Adipose tissue (tissue), 3 donors: Measurements from ENCODE around the gene FBLN2. TPM values are rescaled to one million over a fixed set of nuclear protein-coding genes. Genes with fewer than 3 reads are reported as not detected.
"Not testable (repeated sequence)": the region's sequence is repeated elsewhere in the genome, so short reads cannot be mapped to it uniquely, and the experiment has no call there.

ENCODE experiments used
- H3K27ac ChIP-seq: one replicate; pipeline ENCODE4 v1.5.1; 2013; ENCODE audit warnings: low read depth, low read length
- WGBS, 3 donors: extraction: QIAGEN DNeasy Blood & Tissue Kit; methylation state at CpG; one replicate each; pipeline ENCODE4 v1.1.7; 2013; 5-methylcytosine and 5-hydroxymethylcytosine counted together
- polyA plus RNA-seq, 3 donors: library from polyadenylated mRNA; stranded (reverse); fragments of 200-250 nt; gene quantifications; one replicate each; pipeline ENCODE4 v1.2.3, GENCODE V29; 2013
- donor health status: healthy with polysubstance abuse.
- donor health status: Bipolar disorder and iron deficiency.
- donor health status: healthy.

Gene FBLN2
- polyA plus RNA-seq, result 100 to 1,000 TPM in 1 of 3 donors, 10 to 100 TPM in 2; 10.2 to 147 (median 91.1) TPM

DNA sequence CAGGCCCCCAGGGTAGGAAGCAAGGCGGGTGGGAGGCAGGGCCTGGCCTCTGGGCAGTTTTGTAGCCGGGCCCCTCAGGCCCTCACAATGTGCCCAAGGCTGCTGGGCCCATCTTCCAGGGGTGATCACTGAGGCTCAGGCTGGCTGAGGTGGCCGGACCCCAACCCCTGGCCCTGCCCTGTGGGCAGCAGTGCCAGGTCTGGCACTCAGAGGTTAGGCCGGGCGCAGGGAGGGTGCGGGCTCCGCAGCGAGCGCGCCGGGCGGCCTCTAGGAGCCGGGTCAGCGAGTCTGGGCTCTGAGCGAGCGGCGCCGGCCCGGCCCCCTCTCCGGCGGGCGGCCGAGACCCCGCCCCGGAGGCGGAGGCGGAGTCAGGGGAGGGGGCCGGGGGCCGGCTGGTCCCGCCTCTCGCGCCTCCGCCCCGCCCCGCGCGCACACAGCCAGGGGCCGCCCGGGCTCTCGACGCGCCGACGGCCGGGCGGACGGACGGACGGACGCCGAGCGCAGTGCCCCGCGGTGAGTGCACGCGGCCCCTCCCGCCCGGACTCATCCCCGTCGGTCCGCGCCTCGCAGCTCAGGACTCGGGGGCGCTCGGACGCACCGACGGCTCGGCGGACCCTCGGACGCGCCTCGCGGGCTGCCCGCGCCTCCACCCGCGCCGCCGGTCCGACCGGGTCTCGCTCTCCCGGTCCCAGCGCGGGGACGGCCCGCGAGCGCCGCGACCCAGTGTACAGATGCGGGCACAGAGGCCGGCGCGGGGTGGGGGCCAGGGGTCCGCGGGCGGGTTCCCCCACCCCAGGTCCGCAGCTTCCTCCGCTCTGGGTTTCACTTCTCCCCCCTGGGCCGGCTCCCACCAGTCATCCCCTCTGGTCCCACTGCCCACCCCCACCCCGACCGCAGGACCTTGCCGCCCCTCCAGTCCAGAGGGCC, at the start of gene FBLN2:
FBLN2 (plus strand) TSS at position 430 of the 927 bp plus-strand sequence. CDS start 21,231 bp downstream, outside the sequence.
- H3K27ac ChIP-seq, result no peak within 1 kb of the TSS
- 6 to 9% (median 8%) methylated on average over 43 to 106 of the region's 107 CpGs for WGBS, 3 donors

DNA sequence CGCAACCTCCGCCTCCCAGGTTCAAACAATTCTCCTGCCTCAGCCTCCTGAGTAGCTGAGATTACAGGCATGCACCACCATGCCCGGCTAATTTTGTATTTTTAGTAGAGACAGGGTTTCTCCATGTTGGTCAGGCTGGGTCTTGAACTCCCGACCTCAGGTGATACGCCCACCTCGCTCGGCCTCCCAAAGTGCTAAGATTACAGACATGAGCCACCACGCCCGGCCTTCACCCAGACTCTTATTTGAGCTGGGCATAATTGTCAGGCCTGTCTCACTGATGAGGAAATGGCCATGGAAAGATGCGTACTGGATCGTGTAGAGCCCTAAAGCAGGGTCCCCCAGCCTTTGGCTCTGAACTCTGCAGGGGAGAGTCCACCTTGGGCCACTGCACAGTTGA, 49.7 kb upstream of the FBLN2 start:
- H3K27ac ChIP-seq, result not testable (repeated sequence)
- WGBS, 3 donors, result 95 to 97% (median 97%) methylated on average over 11 of the region's 11 CpGs

GRCh38 chr3:13500133-13500885, 48.6 kb upstream of the FBLN2 start:
- H3K27ac ChIP-seq, result no peak overlapping the region
- 84 to 85% (median 84%) methylated on average over 15 of the region's 15 CpGs for WGBS, 3 donors

DNA sequence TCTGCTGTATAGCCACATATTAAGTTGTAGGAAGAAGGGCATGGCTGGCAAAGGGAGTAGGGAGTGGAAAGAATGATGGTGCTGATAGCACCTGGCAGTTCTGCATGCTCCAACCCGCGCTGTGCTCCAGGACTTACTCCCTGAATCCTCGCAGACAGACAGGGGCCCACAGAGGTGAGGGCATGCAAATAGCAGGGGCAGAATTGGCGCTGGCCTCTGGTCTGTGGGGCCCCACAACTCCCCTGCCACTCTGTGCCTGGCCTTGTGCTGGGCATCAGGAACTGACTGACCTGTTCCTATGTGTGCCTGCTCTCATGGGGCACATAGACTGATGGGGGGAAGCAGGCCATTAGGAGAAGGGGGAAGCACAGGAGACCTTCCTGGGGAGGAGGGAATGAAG, 47.9 kb upstream of the FBLN2 start:
- H3K27ac ChIP-seq, result no peak overlapping the region
- 90 to 94% (median 92%) methylated on average over 4 of the region's 4 CpGs for WGBS, 3 donors

- 92 to 98% (median 94%) methylated on average over 4 of the region's 4 CpGs for WGBS, 3 donors
- no peak overlapping the region for H3K27ac ChIP-seq
These were observed 47.4 kb upstream of the FBLN2 start for GRCh38 chr3:13501521-13501920.

- no peak overlapping the region for H3K27ac ChIP-seq
- WGBS, 3 donors, result 92 to 93% (median 92%) methylated on average over 18 of the region's 18 CpGs
These were observed 46.8 kb upstream of the FBLN2 start for GRCh38 chr3:13501958-13502790.

DNA sequence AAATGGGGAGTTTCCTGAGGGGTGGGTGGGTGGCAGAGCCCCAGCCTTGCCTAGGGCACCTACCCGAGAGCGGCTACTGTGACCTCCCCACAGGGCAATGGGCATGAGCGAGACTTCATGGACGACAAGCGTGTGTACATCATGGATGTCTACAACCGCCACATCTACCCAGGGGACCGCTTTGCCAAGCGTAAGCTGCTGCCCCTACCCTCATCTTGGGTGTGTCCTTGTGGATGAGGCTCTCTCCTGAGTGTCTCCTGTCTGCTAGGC, 46.2 kb upstream of the FBLN2 start:
- no peak overlapping the region for H3K27ac ChIP-seq
- WGBS, 3 donors, result 96 to 99% (median 98%) methylated on average over 8 of the region's 8 CpGs

- WGBS, 3 donors, result 90 to 94% (median 91%) methylated on average over 22 to 23 of the region's 23 CpGs
- no peak overlapping the region for H3K27ac ChIP-seq
These were observed 44.6 kb upstream of the FBLN2 start for GRCh38 chr3:13504161-13504831.

DNA sequence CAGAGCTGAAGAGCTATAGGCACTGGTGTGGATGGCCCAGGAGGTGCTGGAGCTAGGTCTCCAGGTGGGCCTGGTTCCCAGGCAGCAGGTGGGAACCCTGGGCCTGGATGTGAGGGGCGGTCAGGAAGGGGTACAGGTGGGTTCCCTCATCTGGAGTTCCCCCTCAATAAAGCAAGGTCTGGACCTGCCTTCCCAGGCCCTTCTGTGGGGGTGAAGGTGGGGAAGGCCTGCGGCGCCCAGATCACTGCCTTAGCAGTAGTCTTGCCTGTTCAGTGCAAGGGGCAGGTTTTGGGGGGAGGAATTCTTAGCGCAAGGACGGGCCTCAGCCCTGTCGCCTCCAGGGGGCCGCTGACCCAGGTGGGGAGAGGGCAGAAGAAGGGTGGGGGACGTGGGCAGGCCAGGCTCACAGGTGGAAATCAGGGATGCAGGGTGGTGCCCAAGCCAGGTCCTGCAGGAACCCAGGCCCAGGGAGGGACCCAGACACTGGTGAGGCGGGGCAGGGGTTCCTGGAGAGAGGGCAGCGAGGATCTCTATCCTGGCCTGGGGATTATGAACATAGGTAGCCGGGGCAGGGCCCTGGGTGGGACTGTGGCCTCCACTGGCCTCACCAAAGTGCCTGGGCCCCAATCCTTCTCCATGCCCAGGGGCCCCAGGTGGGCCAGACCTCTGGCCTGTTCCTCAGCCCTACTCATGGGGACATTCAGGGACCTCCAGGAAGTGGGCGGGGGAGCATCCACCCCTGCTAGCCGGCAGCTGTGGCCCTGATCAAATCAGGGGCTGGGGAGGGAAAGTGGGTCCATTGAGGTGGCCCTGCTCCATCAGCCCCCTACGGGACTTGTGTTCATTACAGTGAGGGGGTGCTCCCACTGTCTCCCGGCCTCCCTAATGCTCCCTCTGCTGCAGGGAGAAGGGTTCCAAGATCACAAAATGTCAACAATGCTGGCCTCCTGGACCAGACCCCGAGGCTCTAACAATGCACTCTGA, 43.5 kb upstream of the FBLN2 start:
- no peak overlapping the region for H3K27ac ChIP-seq
- 90 to 95% (median 92%) methylated on average over 16 of the region's 16 CpGs for WGBS, 3 donors

DNA sequence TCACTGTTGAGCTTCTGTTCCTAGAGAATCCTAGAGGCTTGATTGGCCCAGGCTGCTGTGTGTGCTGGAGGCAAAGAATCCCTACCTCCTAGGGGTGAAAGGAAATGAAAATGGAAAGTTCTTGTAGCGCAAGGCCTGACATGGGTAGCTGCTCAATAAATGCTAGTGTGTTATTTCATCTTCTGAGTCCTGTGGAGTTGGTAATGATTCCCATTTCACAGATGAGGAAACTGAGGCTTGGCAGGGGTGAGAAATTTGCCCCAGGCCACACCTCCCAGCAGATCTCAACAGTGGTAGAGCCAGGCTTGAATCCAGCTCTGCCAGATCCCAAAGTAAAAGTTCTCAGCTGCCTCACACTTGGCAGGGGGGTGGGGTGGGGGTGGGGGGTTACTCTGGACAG, 42.7 kb upstream of the FBLN2 start:
- no peak overlapping the region for H3K27ac ChIP-seq
- WGBS, 3 donors, result 93 to 100% (median 98%) methylated on average over 1 of the region's 1 CpG

DNA sequence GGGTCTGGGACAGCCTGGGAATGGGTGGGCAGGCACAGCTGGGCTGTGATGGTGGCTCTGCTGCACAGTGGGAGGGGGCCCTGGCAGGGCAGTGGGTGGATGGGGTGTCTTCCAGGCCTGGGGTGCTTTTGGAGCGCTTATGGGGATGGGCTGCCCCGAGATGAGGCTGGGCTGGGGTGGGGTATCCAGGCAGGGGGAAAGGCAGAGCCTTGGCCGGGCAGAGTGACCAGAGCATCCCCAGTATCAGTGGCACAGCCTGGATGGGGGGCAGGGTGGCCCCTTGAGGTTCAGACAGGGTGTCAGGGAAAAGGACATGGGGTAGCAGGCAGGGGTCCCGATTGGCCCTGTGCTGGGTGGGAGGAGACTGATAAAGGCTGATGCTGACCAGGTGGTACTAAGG, 42.2 kb upstream of the FBLN2 start:
- 58 to 80% (median 77%) methylated on average over 4 of the region's 4 CpGs for WGBS, 3 donors
- no peak overlapping the region for H3K27ac ChIP-seq

DNA sequence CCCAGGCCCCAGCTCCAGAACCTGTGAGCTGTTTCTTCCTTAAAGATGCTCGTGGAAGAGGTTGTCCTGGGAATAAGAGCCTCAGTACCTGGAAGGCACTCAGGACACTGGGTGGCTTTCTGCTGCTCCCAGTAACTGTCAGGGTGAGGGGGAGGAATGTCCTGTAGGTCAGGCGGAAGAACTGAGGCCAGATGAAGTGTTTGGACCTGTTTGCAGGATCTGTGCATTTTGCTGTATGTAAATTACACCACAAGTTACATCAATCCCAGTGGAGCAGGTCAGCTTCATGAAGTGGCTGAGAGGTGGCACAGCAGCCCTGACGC, 41.7 kb upstream of the FBLN2 start:
- H3K27ac ChIP-seq, result no peak overlapping the region
- WGBS, 3 donors, result 70 to 78% (median 75%) methylated on average over 3 of the region's 3 CpGs

GRCh38 chr3:13507570-13508339, 41.2 kb upstream of the FBLN2 start:
- no peak overlapping the region for H3K27ac ChIP-seq
- WGBS, 3 donors, result 46 to 68% (median 48%) methylated on average over 19 to 20 of the region's 20 CpGs

- H3K27ac ChIP-seq, result no peak overlapping the region
- 92 to 95% (median 94%) methylated on average over 8 of the region's 8 CpGs for WGBS, 3 donors
These were observed 40.4 kb upstream of the FBLN2 start for GRCh38 chr3:13508496-13508895.

GRCh38 chr3:13509059-13509815, 39.7 kb upstream of the FBLN2 start:
- H3K27ac ChIP-seq, result no peak overlapping the region
- WGBS, 3 donors, result 83 to 87% (median 84%) methylated on average over 13 to 15 of the region's 15 CpGs

DNA sequence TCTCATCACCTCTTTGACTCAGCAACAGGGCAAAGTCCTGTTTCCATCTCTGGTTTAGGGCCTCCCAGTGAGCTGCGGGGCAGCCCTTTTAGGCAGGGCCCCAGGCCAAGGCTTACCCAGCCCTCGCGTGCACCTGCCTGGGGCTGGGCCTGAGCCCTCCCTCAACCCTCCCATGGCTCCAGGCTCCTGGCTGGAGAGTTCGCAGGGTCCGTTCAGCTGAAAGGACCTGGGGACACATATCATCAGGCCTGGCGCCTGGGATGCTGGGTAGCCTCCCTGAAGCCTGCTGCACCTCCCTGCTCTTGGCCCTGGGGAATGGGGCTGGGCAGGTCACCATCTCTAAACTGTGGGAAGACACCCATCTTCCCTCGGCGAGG, 39.1 kb upstream of the FBLN2 start:
- WGBS, 3 donors, result 91 to 94% (median 93%) methylated on average over 8 of the region's 8 CpGs
- H3K27ac ChIP-seq, result no peak overlapping the region
